H1 (cell line): Measurements from ENCODE around the gene UBE2K. TPM values are rescaled to one million over a fixed set of nuclear protein-coding genes. Genes with fewer than 3 reads are reported as not detected.

Source experiments
- CTCF ChIA-PET: fragments of 300-600 bp; sonication (Branson Sonifier 250); formaldehyde crosslinking; loops from one replicate; lab custom pipeline; 2021; ENCODE audit not compliant: partially characterized antibody; lab: Charles Lee
- POLR2A ChIA-PET: fragments of 300-600 bp; sonication (Branson Sonifier 250); formaldehyde crosslinking; loops from one replicate; lab custom pipeline; 2021; ENCODE audit warnings: inconsistent platforms; ENCODE audit not compliant: partially characterized antibody; lab: Charles Lee
- DNase-seq, 2 experiments: peaks; one replicate each; pipeline versions ENCODE4 v3.0.0 to v3.0.0-alpha.2; 2010 to 2022; ENCODE audit warnings: low spot score in 2 of 2, low read depth in 1 of 2, mixed read lengths in 1 of 2
- FAIRE-seq: peaks from 2 replicates; lab custom pipeline; 2011; peaks lifted over from hg19 to GRCh38; lab: Jason Lieb, UNC
- H2AFZ ChIP-seq: 2 replicates; pipeline ENCODE4 v1.8.1; 2012; ENCODE audit warnings: low read length, inconsistent platforms
- H2AK5ac ChIP-seq: 2 replicates; pipeline ENCODE4 v1.6.1; 2013; ENCODE audit warnings: low read depth, low read length
- H2BK120ac ChIP-seq: replicated peaks from 2 replicates; pipeline ENCODE3; 2013; ENCODE audit warnings: low read depth, low read length, inconsistent platforms
- H2BK12ac ChIP-seq: 2 replicates; pipeline ENCODE4 v1.6.1; 2013; ENCODE audit warnings: low read depth, low read length
- H2BK15ac ChIP-seq: 2 replicates; pipeline ENCODE4 v1.6.1; 2013; ENCODE audit warnings: low read length
- H2BK20ac ChIP-seq: 2 replicates; pipeline ENCODE4 v1.6.1; 2013; ENCODE audit warnings: low read length
- H2BK5ac ChIP-seq: 2 replicates; pipeline ENCODE4 v1.6.1; 2013; ENCODE audit warnings: low read depth, low read length
- H3K14ac ChIP-seq: 2 replicates; pipeline ENCODE4 v1.6.1; 2013; ENCODE audit warnings: inconsistent platforms; ENCODE audit not compliant: insufficient read length
- H3K18ac ChIP-seq: 2 replicates; pipeline ENCODE4 v1.6.1; 2013; ENCODE audit warnings: low read length; ENCODE audit errors: extremely low read depth
- H3K23ac ChIP-seq: 2 replicates; pipeline ENCODE4 v1.6.1; 2013; ENCODE audit warnings: inconsistent platforms; ENCODE audit not compliant: insufficient read length
- H3K23me2 ChIP-seq: 2 replicates; pipeline ENCODE4 v1.6.1; 2013; ENCODE audit warnings: low read depth, low read length
- H3K27ac ChIP-seq: 2 replicates; pipeline ENCODE4 v1.6.1; 2011; ENCODE audit warnings: low read depth, low read length, inconsistent platforms
- H3K27me3 ChIP-seq, 4 experiments: replicated peaks in 1 of 4; 1 replicate in 1 of 4; 2 replicates in 3 of 4; pipeline versions ENCODE4 v1.6.1 to v1.8.1; 2011 to 2013; ENCODE audit warnings: low read length in 3 of 4, mild to moderate bottlenecking in 3 of 4, inconsistent platforms in 2 of 4, mixed read lengths in 2 of 4, moderate library complexity in 1 of 4; ENCODE audit not compliant: control insufficient read depth in 3 of 4, insufficient read depth in 3 of 4; ENCODE audit errors: extremely low read depth in 1 of 4
- H3K36me3 ChIP-seq, 4 experiments: 2 replicates each; pipeline versions ENCODE4 v1.6.1 to v1.8.1; 2011 to 2013; ENCODE audit warnings: mild to moderate bottlenecking in 4 of 4, low read length in 3 of 4, moderate library complexity in 2 of 4, control low read depth in 1 of 4, inconsistent platforms in 1 of 4; ENCODE audit not compliant: insufficient read depth in 4 of 4, control insufficient read depth in 2 of 4
- H3K4ac ChIP-seq: replicated peaks from 2 replicates; pipeline ENCODE3; 2013; ENCODE audit warnings: low read length, low read depth, mixed read lengths, inconsistent platforms; ENCODE audit not compliant: insufficient read length
- H3K4me1 ChIP-seq, 4 experiments: replicated peaks in 1 of 4; 1 replicate in 1 of 4; 2 replicates in 3 of 4; pipeline versions ENCODE4 v1.6.1 to v1.8.1; 2011 to 2013; ENCODE audit warnings: low read length in 3 of 4, inconsistent platforms in 2 of 4, mixed read lengths in 1 of 4; ENCODE audit not compliant: insufficient read depth in 4 of 4, control insufficient read depth in 3 of 4
- H3K4me2 ChIP-seq, 2 experiments: 2 replicates each; pipeline versions ENCODE4 v1.6.1 to v1.8.1; 2011 to 2013; ENCODE audit warnings: low read depth in 2 of 2, low read length in 2 of 2, control low read depth in 1 of 2, inconsistent platforms in 1 of 2, mild to moderate bottlenecking in 1 of 2; ENCODE audit not compliant: insufficient read depth in 1 of 2
- H3K4me3 ChIP-seq, 4 experiments: fragments of 200-600, 300-600 bp in 1 of 4; sonication (generic), shearing (Covaris generic), sonication (Bioruptor Twin) in 1 of 4; 2 replicates each; pipeline versions ENCODE4 v1.5.1 to v1.8.1; 2011 to 2016; ENCODE audit warnings: low read length in 4 of 4, low read depth in 3 of 4, control low read depth in 2 of 4, inconsistent platforms in 2 of 4, mild to moderate bottlenecking in 2 of 4, mixed read lengths in 1 of 4, moderate library complexity in 1 of 4; ENCODE audit not compliant: insufficient read depth in 2 of 4; ENCODE audit errors: extremely low read depth in 1 of 4
- H3K56ac ChIP-seq: replicated peaks from 2 replicates; pipeline ENCODE3; 2013; ENCODE audit warnings: low read depth, mild to moderate bottlenecking, mixed read lengths, low read length, inconsistent platforms; ENCODE audit not compliant: insufficient read length
- H3K79me1 ChIP-seq: 2 replicates; pipeline ENCODE4 v1.6.1; 2013; ENCODE audit warnings: low read depth, low read length, control low read depth
- H3K79me2 ChIP-seq, 2 experiments: 2 replicates each; pipeline versions ENCODE4 v1.6.1 to v1.8.1; 2012 to 2013; ENCODE audit warnings: low read length in 2 of 2, mild to moderate bottlenecking in 2 of 2, inconsistent platforms in 1 of 2; ENCODE audit not compliant: insufficient read depth in 2 of 2, control insufficient read depth in 1 of 2
- H3K9ac ChIP-seq, 4 experiments: replicated peaks in 1 of 4; 1 replicate in 1 of 4; 2 replicates in 3 of 4; pipeline versions ENCODE4 v1.6.1 to v1.8.1; 2011 to 2013; ENCODE audit warnings: low read depth in 3 of 4, low read length in 3 of 4, control low read depth in 2 of 4, mild to moderate bottlenecking in 2 of 4, moderate library complexity in 2 of 4, inconsistent platforms in 1 of 4; ENCODE audit errors: extremely low read depth in 1 of 4
- H3K9me3 ChIP-seq, 2 experiments: 2 replicates each; pipeline versions ENCODE4 v1.6.1 to v1.8.1; 2012 to 2013; ENCODE audit warnings: mild to moderate bottlenecking in 2 of 2, moderate library complexity in 2 of 2, control low read depth in 1 of 2, inconsistent platforms in 1 of 2, low read depth in 1 of 2, low read length in 1 of 2, mixed read lengths in 1 of 2; ENCODE audit not compliant: insufficient read depth in 2 of 2
- H4K20me1 ChIP-seq, 2 experiments: replicated peaks in 1 of 2; 2 replicates each; pipeline versions ENCODE3 to v1.8.1; 2011 to 2013; ENCODE audit warnings: inconsistent platforms in 2 of 2, low read length in 2 of 2, mild to moderate bottlenecking in 1 of 2; ENCODE audit not compliant: insufficient read depth in 2 of 2, control insufficient read depth in 1 of 2
- H4K5ac ChIP-seq: 2 replicates; pipeline ENCODE4 v1.6.1; 2013; ENCODE audit warnings: low read length, low read depth, mixed read lengths, inconsistent platforms; ENCODE audit not compliant: insufficient read length
- H4K8ac ChIP-seq: 2 replicates; pipeline ENCODE4 v1.8.0; 2013; ENCODE audit warnings: mild to moderate bottlenecking, moderate library complexity, low read length, inconsistent platforms; ENCODE audit not compliant: insufficient read depth; ENCODE audit errors: extremely low read depth
- H4K91ac ChIP-seq: replicated peaks from 2 replicates; pipeline ENCODE3; 2013; ENCODE audit warnings: low read length, mixed read lengths, inconsistent platforms; ENCODE audit not compliant: insufficient read length
- SAP30 ChIP-seq: fragments of 300-600 bp; sonication (generic); IDR thresholded peaks from 2 replicates; pipeline ENCODE4 v1.7.1; 2012; ENCODE audit warnings: low read length, moderate library complexity, mild to moderate bottlenecking, inconsistent platforms; ENCODE audit not compliant: insufficient read depth, insufficient replicate concordance
- SP1 ChIP-seq: IDR thresholded peaks from 2 replicates; pipeline ENCODE4 v1.6.1; 2011; ENCODE audit warnings: low read depth, low read length
- SP4 ChIP-seq: IDR thresholded peaks from 2 replicates; pipeline ENCODE4 v1.6.1; 2012; ENCODE audit warnings: low read length, inconsistent platforms
- WGBS, 2 experiments: shearing (Covaris generic) in 1 of 2; methylation state at CpG; one replicate each; pipeline versions ENCODE4 v1.1.6 to v1.1.7; 2013 to 2015; ENCODE audit warnings: low lambda C conversion rate in 2 of 2, mixed read lengths in 2 of 2, inconsistent platforms in 1 of 2, low coverage in 1 of 2, missing lambda C conversion rate in 1 of 2; ENCODE audit not compliant: insufficient replicate concordance in 2 of 2, insufficient coverage in 1 of 2, insufficient read length in 1 of 2; ENCODE audit errors: extremely low coverage in 1 of 2, missing lambda C conversion rate in 1 of 2; 5-methylcytosine and 5-hydroxymethylcytosine counted together
- polyA plus RNA-seq, 7 experiments: library from polyadenylated mRNA; depleted of rRNA in 3 of 7; stranded (reverse) in 5 of 7; unstranded in 2 of 7; fragments of >200 nt in 5 of 7; fragments of 200-250 nt in 2 of 7; gene quantifications; 1 replicate in 5 of 7; 2 replicates in 1 of 7; 4 replicates in 1 of 7; pipeline versions ENCODE4 v1.2.1 to v1.2.3, GENCODE V29; 2011 to 2013; ENCODE audit warnings: missing spikeins in 2 of 7, mixed read lengths in 2 of 7
- total RNA-seq: library from RNA; stranded (reverse); fragmentation: NEBNext Ultra II Directional; extraction: Animal tissue kit (Norgen Biotek cat#: 25700); gene quantifications from 2 replicates; pipeline ENCODE4 v1.2.1, GENCODE V29; 2021

The UBE2K gene
- total and polyA plus RNA-seq, 2 of the 8 experiments (the other 6 are each of a cell fraction or from before 2014, with no cell fraction given), result 53.6 to 174 TPM

DNA sequence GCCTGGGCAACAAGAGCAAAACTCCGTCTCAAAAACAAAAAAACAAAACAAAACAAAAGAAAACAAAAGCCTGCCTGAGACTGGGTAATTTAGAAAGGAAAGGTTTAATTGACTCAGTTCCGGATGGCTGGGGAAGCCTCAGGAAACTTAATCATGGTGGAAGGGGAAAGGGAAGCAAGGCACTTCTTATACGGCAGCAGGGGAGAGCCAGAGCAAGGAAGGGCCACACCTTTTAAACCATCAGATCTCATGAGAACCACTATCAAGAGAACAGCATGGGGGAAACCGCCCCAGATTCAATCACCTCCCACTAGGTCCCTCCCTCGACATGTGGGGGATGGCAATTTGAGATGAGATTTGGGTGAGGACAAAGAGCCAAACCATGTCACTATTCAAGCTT, 122.2 kb downstream of the UBE2K start:
- Histone ChIP-seq H3K4me3 (no peak overlapping the region), H3K4ac (no peak overlapping the region), H4K8ac (no peak overlapping the region), H2BK20ac (no peak overlapping the region), H3K23ac (no peak overlapping the region), H4K5ac (no peak overlapping the region), H2AFZ (no peak overlapping the region), H3K4me1 (no peaks in the 10 kb centered on the region; a peak in 1 of 7 replicates), H3K79me1 (no peaks in the 10 kb centered on the region), H3K18ac (no peak overlapping the region), H3K4me2 (0 out of 4 replicates have a peak overlapping the region, but pooled peaks of 1 of the 2 experiments have one; percentile 9), H2AK5ac (no peak overlapping the region), H2BK5ac (no peak overlapping the region), H4K91ac (no peak overlapping the region), H3K27me3 (no peaks in the 10 kb centered on the region), H2BK15ac (no peak overlapping the region), H3K56ac (no peak overlapping the region), H3K36me3 (peaks cover 0 to 6% (median 0%) of the 10 kb centered on the region in 4 experiments; a peak in 3 of 8 replicates), H2BK120ac (no peak overlapping the region), H3K14ac (no peak overlapping the region), H3K27ac (no peak overlapping the region), H4K20me1 (no peaks in the 10 kb centered on the region), H2BK12ac (no peak overlapping the region), H3K9ac (no peak overlapping the region), H3K9me3 (no peaks in the 10 kb centered on the region), H3K79me2 (no peaks in the 10 kb centered on the region), H3K23me2 (no peaks in the 10 kb centered on the region)
- DNase-seq, result no peak
- CTCF ChIA-PET, result no interaction called here
- WGBS, 2 experiments, result 65% methylated on average over 5 of the region's 5 CpGs; no CpG with 5 or more reads in 1 of the 2 experiments
- POLR2A ChIA-PET, result interaction anchor here (0.7 to 2.1 kb wide), 2 partner anchors 26 to 122 kb away, joined by 3 to 7 read pairs; partner anchors contain the start of gene UBE2K
- TF ChIP-seq SAP30 (no peak), SP4 (no peak), SP1 (peak; percentile 18; the same call in 1 of the 2 replicates)
- no peak for FAIRE-seq
